Skin of body (tissue), 2 donors: ENCODE measurements around the gene ATXN2L. TPM values are rescaled to one million over a fixed set of nuclear protein-coding genes. Genes with fewer than 3 reads are reported as not detected.

ENCODE experiments used
- small RNA-seq: library from RNA; depleted of rRNA; stranded (forward); fragments of <200 nt; gene quantifications from one replicate; pipeline ENCODE3, GENCODE V24; 2014; ENCODE audit warnings: low replicate concordance
- total RNA-seq: library from RNA; depleted of rRNA; stranded (reverse); fragments of >200 nt; gene quantifications from one replicate; pipeline ENCODE4 v1.2.3, GENCODE V29; 2014

The ATXN2L gene
- total RNA-seq, 1 donor from 2014 or later, result 48.2 TPM

Small RNAs within 50 kb of the gene (small RNA-seq; reads per million reads assigned to genes)
- gene RF00416, result not detected

Other genes with a start within 250 kb of the ATXN2L start
- gene SULT1A2, start 225.9 kb upstream of the ATXN2L start, total RNA-seq, result 0.39 TPM
- gene SULT1A1, start 213.0 kb upstream of the ATXN2L start, total RNA-seq, result 12.0 TPM
- 1.7 TPM for gene NPIPB8, start 184.9 kb upstream of the ATXN2L start, total RNA-seq
- gene EIF3C, start 111.5 kb upstream of the ATXN2L start, total RNA-seq, result 170 TPM
- 6.3 TPM for gene NPIPB9, start 71.2 kb upstream of the ATXN2L start, total RNA-seq
- 51.9 TPM for gene TUFM, start 23.3 kb downstream of the ATXN2L start, total RNA-seq
- 10.9 TPM for gene SH2B1, start 40.8 kb downstream of the ATXN2L start, total RNA-seq
- 64.1 TPM for gene ATP2A1, start 55.5 kb downstream of the ATXN2L start, total RNA-seq
- 23.3 TPM for gene RABEP2, start 102.2 kb downstream of the ATXN2L start, total RNA-seq
- not detected for gene CD19, start 109.0 kb downstream of the ATXN2L start, total RNA-seq
- gene NFATC2IP, start 127.9 kb downstream of the ATXN2L start, total RNA-seq, result 18.3 TPM
- 16.5 TPM for gene SPNS1, start 151.8 kb downstream of the ATXN2L start, total RNA-seq
- 1.6 TPM for gene LAT, start 162.1 kb downstream of the ATXN2L start, total RNA-seq